Activated CD4-positive, alpha-beta memory T cell treated with anti-CD3 and anti-CD28 coated beads, Interleukin-2, amount 10 ng/mL, durations not matched to agents 7 days and 5 days (primary cell): Measurements from ENCODE around the gene PRLR. TPM values are rescaled to one million over a fixed set of nuclear protein-coding genes. Genes with fewer than 3 reads are reported as not detected.

Experiments used
- CTCF ChIA-PET: fragments of 350-600 bp; sonication (Branson Sonifier 250); formaldehyde crosslinking; loops from one replicate; lab custom pipeline; 2021; ENCODE audit warnings: antibody characterized with exemption, inconsistent platforms; lab: Charles Lee
- POLR2A ChIA-PET: fragments of 350-600 bp; sonication (Branson Sonifier 250); formaldehyde crosslinking; loops from one replicate; lab custom pipeline; 2021; ENCODE audit warnings: antibody characterized with exemption; lab: Charles Lee
- DNase-seq: peaks from one replicate; pipeline ENCODE4 v3.0.0-alpha.2; 2020
- H3K27ac Mint-ChIP-seq: one replicate; pipeline ENCODE4 v1.8.0; 2021; ENCODE audit warnings: mild to moderate bottlenecking, mixed read lengths
- H3K27me3 Mint-ChIP-seq: one replicate; pipeline ENCODE4 v1.8.0; 2021; ENCODE audit warnings: mixed read lengths
- H3K36me3 Mint-ChIP-seq: one replicate; pipeline ENCODE4 v1.8.0; 2021; ENCODE audit warnings: low read depth, mixed read lengths
- H3K4me1 Mint-ChIP-seq: one replicate; pipeline ENCODE4 v1.8.0; 2021; ENCODE audit warnings: mixed read lengths
- H3K4me3 Mint-ChIP-seq: one replicate; pipeline ENCODE4 v1.8.0; 2021; ENCODE audit warnings: mild to moderate bottlenecking, mixed read lengths
- H3K9me3 Mint-ChIP-seq: one replicate; pipeline ENCODE4 v1.8.0; 2021; ENCODE audit warnings: mixed read lengths
- total RNA-seq, 2 experiments: library from RNA; stranded (reverse); gene quantifications; one replicate each; pipeline ENCODE4 v1.2.3, GENCODE V29; 2021

The PRLR gene
- total RNA-seq, 2 experiments from 2014 or later = not detected

GRCh38 chr5:35158622-35159369 lies 71.5 kb downstream of the PRLR start:
- Mint-ChIP-seq H3K4me1 (no peaks in the 10 kb centered on the region), H3K4me3 (no peak overlapping the region), H3K27ac (no peak overlapping the region), H3K36me3 (no peaks in the 10 kb centered on the region), H3K9me3 (no peaks in the 10 kb centered on the region), H3K27me3 (peaks cover 7% of the 10 kb centered on the region)
- DNase-seq = no peak
- POLR2A ChIA-PET = no interaction called here
- CTCF ChIA-PET = no interaction called here

- CTCF ChIA-PET = no interaction called here
- H3K4me3 Mint-ChIP-seq = no peak overlapping the region
- DNase-seq = no peak
- no peaks in the 10 kb centered on the region for H3K9me3 Mint-ChIP-seq
- peaks cover 7% of the 10 kb centered on the region for H3K27me3 Mint-ChIP-seq
- no peaks in the 10 kb centered on the region for H3K4me1 Mint-ChIP-seq
- POLR2A ChIA-PET = no interaction called here
- H3K27ac Mint-ChIP-seq = no peak overlapping the region
- no peaks in the 10 kb centered on the region for H3K36me3 Mint-ChIP-seq
These were observed 72.1 kb downstream of the PRLR start for GRCh38 chr5:35158204-35158603.

- Mint-ChIP-seq H3K4me1 (no peaks in the 10 kb centered on the region), H3K36me3 (no peaks in the 10 kb centered on the region), H3K9me3 (no peaks in the 10 kb centered on the region), H3K4me3 (no peak overlapping the region), H3K27ac (no peak overlapping the region), H3K27me3 (peaks cover 9% of the 10 kb centered on the region)
- CTCF ChIA-PET = no interaction called here
- POLR2A ChIA-PET = no interaction called here
- no peak for DNase-seq
These were observed 76.8 kb downstream of the PRLR start for GRCh38 chr5:35153375-35153932.

- Mint-ChIP-seq H3K27ac (no peak overlapping the region), H3K9me3 (no peaks in the 10 kb centered on the region), H3K4me3 (no peak overlapping the region), H3K36me3 (no peaks in the 10 kb centered on the region), H3K27me3 (peaks cover 7% of the 10 kb centered on the region), H3K4me1 (no peaks in the 10 kb centered on the region)
- CTCF ChIA-PET = no interaction called here
- no peak for DNase-seq
- POLR2A ChIA-PET = no interaction called here
These were observed 77.6 kb downstream of the PRLR start for GRCh38 chr5:35152733-35153132.

GRCh38 chr5:35151146-35151920 lies 79.0 kb downstream of the PRLR start:
- no peaks in the 10 kb centered on the region for H3K4me1 Mint-ChIP-seq
- DNase-seq = no peak
- ChIA-PET CTCF (no interaction called here), POLR2A (no interaction called here)
- no peak overlapping the region for H3K27ac Mint-ChIP-seq
- H3K9me3 Mint-ChIP-seq = no peaks in the 10 kb centered on the region
- H3K4me3 Mint-ChIP-seq = no peak overlapping the region
- H3K27me3 Mint-ChIP-seq = peaks cover 10% of the 10 kb centered on the region
- no peaks in the 10 kb centered on the region for H3K36me3 Mint-ChIP-seq

- CTCF ChIA-PET = no interaction called here
- H3K27ac Mint-ChIP-seq = no peak overlapping the region
- no peaks in the 10 kb centered on the region for H3K9me3 Mint-ChIP-seq
- peaks cover 10% of the 10 kb centered on the region for H3K27me3 Mint-ChIP-seq
- no peaks in the 10 kb centered on the region for H3K36me3 Mint-ChIP-seq
- H3K4me1 Mint-ChIP-seq = no peaks in the 10 kb centered on the region
- no peak overlapping the region for H3K4me3 Mint-ChIP-seq
- POLR2A ChIA-PET = no interaction called here
- DNase-seq = no peak
These were observed 81.2 kb downstream of the PRLR start for GRCh38 chr5:35149041-35149440.

- ChIA-PET CTCF (no interaction called here), POLR2A (no interaction called here)
- H3K36me3 Mint-ChIP-seq = no peaks in the 10 kb centered on the region
- H3K27ac Mint-ChIP-seq = no peak overlapping the region
- H3K4me3 Mint-ChIP-seq = no peak overlapping the region
- no peaks in the 10 kb centered on the region for H3K9me3 Mint-ChIP-seq
- H3K27me3 Mint-ChIP-seq = peaks cover 16% of the 10 kb centered on the region
- DNase-seq = no peak
- H3K4me1 Mint-ChIP-seq = no peaks in the 10 kb centered on the region
These were observed 83.9 kb downstream of the PRLR start for GRCh38 chr5:35146406-35146805.

GRCh38 chr5:35145691-35146317 lies 84.5 kb downstream of the PRLR start:
- no peak for DNase-seq
- Mint-ChIP-seq H3K27me3 (peaks cover 13% of the 10 kb centered on the region), H3K4me3 (no peak overlapping the region), H3K4me1 (no peaks in the 10 kb centered on the region), H3K27ac (no peak overlapping the region), H3K9me3 (no peaks in the 10 kb centered on the region), H3K36me3 (no peaks in the 10 kb centered on the region)
- POLR2A ChIA-PET = no interaction called here
- CTCF ChIA-PET = interaction anchor here (0.6 kb wide), 1 partner anchor 700 kb away, joined by 3 read pairs; no protein-coding TSS in a partner anchor

- Mint-ChIP-seq H3K4me1 (no peaks in the 10 kb centered on the region), H3K27me3 (peaks cover 12% of the 10 kb centered on the region), H3K36me3 (no peaks in the 10 kb centered on the region), H3K9me3 (no peaks in the 10 kb centered on the region), H3K27ac (no peak overlapping the region), H3K4me3 (no peak overlapping the region)
- ChIA-PET POLR2A (no interaction called here), CTCF (no interaction called here)
- DNase-seq = no peak
These were observed 85.3 kb downstream of the PRLR start for GRCh38 chr5:35145012-35145411.

- ChIA-PET CTCF (interaction anchor here (0.7 kb wide), 1 partner anchor 29 kb away, joined by 3 read pairs; no protein-coding TSS in a partner anchor), POLR2A (no interaction called here)
- Mint-ChIP-seq H3K9me3 (no peaks in the 10 kb centered on the region), H3K36me3 (no peaks in the 10 kb centered on the region), H3K4me3 (no peak overlapping the region), H3K27me3 (peaks cover 12% of the 10 kb centered on the region), H3K4me1 (no peaks in the 10 kb centered on the region), H3K27ac (no peak overlapping the region)
- DNase-seq = no peak
These were observed 86.4 kb downstream of the PRLR start for GRCh38 chr5:35143841-35144240.

- no peaks in the 10 kb centered on the region for H3K9me3 Mint-ChIP-seq
- no peak overlapping the region for H3K4me3 Mint-ChIP-seq
- ChIA-PET CTCF (no interaction called here), POLR2A (no interaction called here)
- H3K36me3 Mint-ChIP-seq = no peaks in the 10 kb centered on the region
- no peaks in the 10 kb centered on the region for H3K4me1 Mint-ChIP-seq
- H3K27me3 Mint-ChIP-seq = peaks cover 17% of the 10 kb centered on the region
- no peak for DNase-seq
- no peak overlapping the region for H3K27ac Mint-ChIP-seq
These were observed 88.5 kb downstream of the PRLR start for GRCh38 chr5:35141739-35142138.

GRCh38 chr5:35138232-35138631 lies 92.1 kb downstream of the PRLR start:
- peaks cover 11% of the 10 kb centered on the region for H3K27me3 Mint-ChIP-seq
- H3K9me3 Mint-ChIP-seq = no peaks in the 10 kb centered on the region
- no peak overlapping the region for H3K4me3 Mint-ChIP-seq
- ChIA-PET CTCF (no interaction called here), POLR2A (no interaction called here)
- H3K36me3 Mint-ChIP-seq = no peaks in the 10 kb centered on the region
- no peak overlapping the region for H3K27ac Mint-ChIP-seq
- no peaks in the 10 kb centered on the region for H3K4me1 Mint-ChIP-seq
- no peak for DNase-seq

- ChIA-PET POLR2A (no interaction called here), CTCF (no interaction called here)
- Mint-ChIP-seq H3K4me1 (no peaks in the 10 kb centered on the region), H3K36me3 (no peaks in the 10 kb centered on the region), H3K27ac (no peak overlapping the region), H3K4me3 (no peak overlapping the region), H3K27me3 (peaks cover 12% of the 10 kb centered on the region), H3K9me3 (no peaks in the 10 kb centered on the region)
- no peak for DNase-seq
These were observed 93.9 kb downstream of the PRLR start for GRCh38 chr5:35136386-35136785.
